DMS114 treated with DMSO at 0.1 percent for 48 hours (cell line): Measurements from ENCODE around the gene RNASE8.
"Not testable (repeated sequence)": the region's sequence is repeated elsewhere in the genome, so short reads cannot be mapped to it uniquely, and the experiment has no call there.

ENCODE experiments used
- DNase-seq: peaks from one replicate; lab custom pipeline; 2025; ENCODE audit not compliant: unreplicated experiment; lab: John Stamatoyannopoulos, UW

RNASE8 gene

DNA sequence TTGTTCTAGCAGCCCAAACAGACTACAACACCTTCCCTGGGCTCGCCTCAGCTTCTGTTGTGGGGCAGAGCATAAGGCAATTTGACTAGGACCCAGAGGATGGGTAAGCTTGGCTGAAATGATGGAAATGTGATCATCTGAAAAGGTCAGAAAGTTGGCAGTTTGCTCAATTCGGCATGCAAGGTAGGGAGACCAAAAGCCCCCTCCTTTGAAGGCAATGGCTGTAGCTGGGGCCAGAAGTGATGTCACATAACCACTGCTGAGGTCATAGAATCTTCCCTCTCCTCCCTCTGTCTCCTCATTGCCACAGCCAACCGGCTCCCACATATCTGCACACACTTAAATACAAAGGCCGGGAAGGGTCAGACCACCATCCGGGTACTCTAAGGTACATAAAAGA is 27.7 kb upstream of the RNASE8 start, which contains the start of gene TPPP2:
TSS of gene TPPP2 (plus strand) at position 301 of the 400 bp plus-strand sequence. CDS start 365 bp downstream, outside the sequence.
- no peak for DNase-seq

DNA sequence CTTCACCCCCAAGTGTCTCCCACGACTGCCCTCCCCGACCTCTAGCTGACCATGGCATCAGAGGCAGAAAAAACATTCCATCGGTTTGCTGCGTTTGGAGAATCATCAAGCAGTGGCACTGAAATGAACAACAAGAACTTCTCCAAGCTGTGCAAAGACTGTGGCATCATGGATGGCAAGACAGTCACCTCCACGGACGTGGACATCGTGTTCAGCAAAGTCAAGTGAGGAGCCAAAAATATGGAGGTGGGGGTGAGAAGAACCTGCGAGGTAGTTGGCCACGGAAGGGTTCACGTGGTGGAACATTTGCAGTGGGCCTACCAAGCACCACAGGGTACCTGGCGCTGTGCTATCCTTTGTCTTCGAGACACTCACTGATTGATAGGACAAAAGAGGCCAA is 27.1 kb upstream of the RNASE8 start:
- DNase-seq, result no peak

GRCh38 chr14:21032326-21033132 is 25.1 kb upstream of the RNASE8 start:
- no peak for DNase-seq

- DNase-seq, result no peak
Measured at GRCh38 chr14:21033133-21033698, 24.4 kb upstream of the RNASE8 start.

DNA sequence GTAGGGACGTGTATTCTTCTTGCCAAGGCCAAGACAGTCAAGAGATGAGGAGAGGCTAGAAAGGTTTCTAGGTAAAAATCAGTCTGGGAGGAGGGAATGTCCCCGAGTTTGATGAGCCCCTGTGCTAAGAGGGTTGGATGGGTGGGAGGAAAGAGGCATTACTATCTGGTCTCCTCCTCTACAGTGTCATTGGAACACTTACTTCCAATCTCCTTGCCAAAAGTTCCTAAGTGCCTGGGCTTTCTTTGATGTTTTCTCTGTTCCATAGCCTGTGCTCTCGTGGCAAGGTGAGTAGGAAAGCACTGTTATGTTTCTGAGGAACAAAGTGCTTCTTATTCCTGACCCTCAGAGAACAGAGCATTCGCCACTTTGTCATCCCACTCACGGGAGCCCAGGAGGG is 22.9 kb upstream of the RNASE8 start, which contains the start of gene RNASE13:
TSS of gene RNASE13 (minus strand) at position 101 of the 400 bp plus-strand sequence. CDS start 519 bp downstream, outside the sequence.
- DNase-seq, result no peak

- no peak for DNase-seq
Measured at GRCh38 chr14:21036751-21037150, 20.9 kb upstream of the RNASE8 start.

DNA sequence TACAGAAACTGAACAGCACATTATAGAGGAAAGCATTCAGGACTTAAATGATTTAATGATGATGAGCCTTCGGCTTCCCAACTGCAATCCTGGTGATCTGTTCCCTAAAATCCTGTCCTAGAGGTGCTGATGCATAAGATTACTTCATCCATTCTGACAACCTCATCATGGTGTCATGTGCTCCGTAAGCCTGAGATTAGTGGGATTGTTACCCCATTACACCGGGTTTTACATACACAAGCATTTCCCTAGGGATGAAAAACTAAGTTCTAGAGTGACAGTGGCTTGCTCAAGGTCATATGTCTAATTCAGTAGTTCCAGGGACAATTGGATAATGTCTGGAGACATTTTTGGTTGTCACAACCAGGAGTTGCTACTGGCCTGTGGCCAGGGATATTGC is 20.5 kb upstream of the RNASE8 start:
- DNase-seq, result no peak

GRCh38 chr14:21038441-21039422 is 18.9 kb upstream of the RNASE8 start:
- DNase-seq, result no peak

DNA sequence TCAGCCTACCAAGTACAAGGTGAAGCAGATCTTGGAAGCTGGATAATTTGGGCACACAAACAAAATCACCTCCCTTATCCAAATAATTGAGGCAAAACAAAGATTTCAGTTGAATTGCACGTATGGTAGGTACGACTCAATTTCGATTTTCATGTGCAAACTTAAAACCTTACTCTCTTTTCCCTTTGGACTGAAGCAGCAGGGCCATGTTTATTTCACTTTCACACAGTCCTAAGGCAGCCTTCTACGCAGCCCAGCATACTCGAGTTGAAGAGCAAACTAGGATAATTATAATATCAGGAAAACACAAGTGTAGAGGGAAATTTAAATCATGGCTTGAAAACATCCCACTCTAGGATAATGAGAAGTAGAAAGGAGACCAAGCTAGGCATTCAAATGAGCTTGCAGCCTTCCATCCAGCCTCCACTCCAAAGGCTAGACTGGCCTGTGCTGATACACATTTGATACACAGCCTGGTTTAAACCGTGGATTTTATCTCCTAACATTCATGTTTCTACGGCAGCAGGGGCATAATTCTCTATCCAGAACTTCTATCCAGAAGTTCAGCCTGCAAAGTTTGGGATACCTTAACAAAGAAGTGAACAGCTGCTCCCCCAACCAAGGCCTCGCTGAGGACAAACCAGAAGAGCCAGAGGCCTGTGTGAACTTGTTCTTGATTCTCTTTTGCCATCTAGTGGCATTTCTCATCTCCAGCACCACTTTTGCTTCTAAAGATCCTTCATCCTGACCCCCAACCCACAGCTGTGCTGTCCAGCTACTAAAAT is 17.8 kb upstream of the RNASE8 start:
- peak; percentile 74 for DNase-seq

- no peak for DNase-seq
Measured at GRCh38 chr14:21040370-21040925, 17.2 kb upstream of the RNASE8 start.

- DNase-seq, result not testable (repeated sequence)
Measured at GRCh38 chr14:21040941-21041340, 16.7 kb upstream of the RNASE8 start.

GRCh38 chr14:21041676-21042433 is 15.8 kb upstream of the RNASE8 start, which contains the start of gene RNASE7:
Gene RNASE7 (plus strand): TSS chr14:21042362. CDS start chr14:21042993, 631 bp downstream.
- DNase-seq, result no peak

DNA sequence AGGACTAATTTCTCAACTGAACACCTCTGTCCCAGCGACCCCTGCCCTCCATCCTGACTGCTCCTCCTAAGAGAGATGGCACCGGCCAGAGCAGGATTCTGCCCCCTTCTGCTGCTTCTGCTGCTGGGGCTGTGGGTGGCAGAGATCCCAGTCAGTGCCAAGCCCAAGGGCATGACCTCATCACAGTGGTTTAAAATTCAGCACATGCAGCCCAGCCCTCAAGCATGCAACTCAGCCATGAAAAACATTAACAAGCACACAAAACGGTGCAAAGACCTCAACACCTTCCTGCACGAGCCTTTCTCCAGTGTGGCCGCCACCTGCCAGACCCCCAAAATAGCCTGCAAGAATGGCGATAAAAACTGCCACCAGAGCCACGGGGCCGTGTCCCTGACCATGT is 14.7 kb upstream of the RNASE8 start:
- DNase-seq, result no peak

- DNase-seq, result no peak
Measured at GRCh38 chr14:21043387-21043973, 14.1 kb upstream of the RNASE8 start.

DNA sequence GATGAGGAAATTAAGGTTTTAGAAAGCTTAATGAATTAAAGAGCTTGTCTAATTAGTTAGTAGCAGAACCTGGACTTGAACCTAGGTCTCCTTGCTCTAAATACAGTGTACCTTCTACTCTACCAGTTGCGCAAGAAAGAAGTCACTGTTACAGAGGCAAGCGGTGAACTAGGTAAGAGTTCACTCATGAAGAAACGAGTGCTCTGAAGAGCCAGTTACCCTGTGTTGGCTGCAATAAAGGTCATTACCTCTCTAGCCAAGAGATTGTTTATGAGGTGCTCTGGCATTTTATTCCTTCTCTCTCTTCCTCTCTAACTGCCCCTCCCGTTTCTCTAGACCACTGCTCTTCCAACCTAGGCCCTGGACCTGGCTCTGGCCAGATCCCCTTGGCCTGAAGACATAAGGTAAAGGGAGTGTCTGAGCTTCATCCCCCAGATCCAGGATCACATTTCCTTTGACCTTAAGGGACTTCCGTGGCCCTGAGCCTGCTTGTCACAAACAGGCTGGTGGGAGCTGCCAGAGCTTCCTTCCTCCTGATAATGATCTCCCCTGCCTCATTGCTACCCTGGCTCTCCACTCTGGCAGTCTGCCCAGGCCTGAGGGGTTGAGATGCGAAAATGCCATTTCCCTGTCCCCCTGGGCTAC is 13.5 kb upstream of the RNASE8 start:
- no peak for DNase-seq

DNA sequence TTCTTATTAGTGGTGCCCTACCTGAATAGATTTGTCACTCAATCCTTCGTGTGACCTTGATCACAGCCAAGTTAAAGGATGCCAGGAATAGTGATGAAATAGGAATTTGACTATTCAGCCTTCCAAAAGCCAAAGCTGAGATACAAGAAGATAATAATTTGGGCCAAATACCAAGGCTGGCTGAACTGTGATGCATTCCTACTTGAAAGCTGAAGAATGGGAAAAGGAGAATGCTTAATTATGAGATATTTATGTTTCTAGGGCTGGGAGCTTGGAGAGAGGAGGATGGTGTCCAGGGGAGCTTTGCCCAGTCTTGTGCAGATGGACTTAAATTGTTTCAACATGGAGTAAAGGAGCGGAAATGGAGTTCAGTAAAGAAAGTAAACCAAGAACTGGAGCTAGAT is 10.2 kb upstream of the RNASE8 start:
- no peak for DNase-seq

- no peak for DNase-seq
Measured at GRCh38 chr14:21048638-21049037, 9.0 kb upstream of the RNASE8 start.

DNA sequence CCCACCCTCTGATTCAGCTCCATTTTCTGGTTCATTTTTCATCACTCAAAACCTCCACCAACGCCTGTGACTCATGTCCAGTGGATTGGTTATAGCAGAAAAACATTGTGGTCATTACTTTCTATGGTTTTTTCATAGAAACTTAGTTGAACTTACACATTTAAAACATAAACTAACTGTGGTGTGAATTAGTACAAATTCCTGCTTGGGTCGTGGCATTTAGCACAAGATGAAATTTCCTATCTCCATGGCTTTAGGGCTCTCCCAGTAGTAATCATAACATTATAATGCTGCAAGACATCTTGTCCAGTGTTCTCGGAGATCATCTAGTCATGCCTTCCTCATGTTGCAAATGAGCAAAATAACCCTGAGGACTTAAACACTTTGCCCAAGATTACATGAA is 8.3 kb upstream of the RNASE8 start:
- DNase-seq, result no peak
